ENCODE measurements around the gene AMT.

DNA sequence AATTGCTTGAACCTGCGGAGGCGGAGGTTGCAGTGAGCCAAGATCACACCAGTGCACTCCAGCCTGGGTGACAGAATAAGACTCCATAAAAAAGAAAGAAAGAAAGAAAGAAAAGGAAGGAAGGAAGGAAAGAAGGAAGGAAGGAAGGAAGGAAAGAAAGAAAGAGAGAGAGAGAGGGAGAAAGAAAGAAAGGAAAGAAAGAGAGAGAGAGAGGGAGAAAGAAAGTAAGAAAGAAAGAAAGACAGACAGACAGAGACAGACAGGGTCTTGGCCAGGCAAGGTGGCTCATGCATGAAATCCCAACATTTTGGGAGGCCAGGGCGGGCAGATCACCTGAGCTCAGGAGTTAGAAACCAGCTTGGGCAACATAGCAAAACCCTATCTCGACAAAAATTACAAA is 31.3 kb upstream of the AMT start:
- TF ChIP-seq POLR2A (IDR thresholded peaks at IDR 0.05; ENCODE audit: low read length) = no peak
- TF ChIP-seq RCOR1 (IDR thresholded peaks at IDR 0.05; ENCODE audit: low read depth, low read length) = no peak
- TF ChIP-seq HOXA7 (CRISPR knock-in tag; IDR thresholded peaks at IDR 0.05) = no peak
- no peak for TF ChIP-seq HOXB5 (CRISPR knock-in tag; IDR thresholded peaks at IDR 0.05)
- TF ChIP-seq EP300 (IDR thresholded peaks at IDR 0.05) = no peak
- TF ChIP-seq, protein P1, sequence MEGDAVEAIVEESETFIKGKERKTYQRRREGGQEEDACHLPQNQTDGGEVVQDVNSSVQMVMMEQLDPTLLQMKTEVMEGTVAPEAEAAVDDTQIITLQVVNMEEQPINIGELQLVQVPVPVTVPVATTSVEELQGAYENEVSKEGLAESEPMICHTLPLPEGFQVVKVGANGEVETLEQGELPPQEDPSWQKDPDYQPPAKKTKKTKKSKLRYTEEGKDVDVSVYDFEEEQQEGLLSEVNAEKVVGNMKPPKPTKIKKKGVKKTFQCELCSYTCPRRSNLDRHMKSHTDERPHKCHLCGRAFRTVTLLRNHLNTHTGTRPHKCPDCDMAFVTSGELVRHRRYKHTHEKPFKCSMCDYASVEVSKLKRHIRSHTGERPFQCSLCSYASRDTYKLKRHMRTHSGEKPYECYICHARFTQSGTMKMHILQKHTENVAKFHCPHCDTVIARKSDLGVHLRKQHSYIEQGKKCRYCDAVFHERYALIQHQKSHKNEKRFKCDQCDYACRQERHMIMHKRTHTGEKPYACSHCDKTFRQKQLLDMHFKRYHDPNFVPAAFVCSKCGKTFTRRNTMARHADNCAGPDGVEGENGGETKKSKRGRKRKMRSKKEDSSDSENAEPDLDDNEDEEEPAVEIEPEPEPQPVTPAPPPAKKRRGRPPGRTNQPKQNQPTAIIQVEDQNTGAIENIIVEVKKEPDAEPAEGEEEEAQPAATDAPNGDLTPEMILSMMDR (IDR thresholded peaks at IDR 0.05) = no peak
- TF ChIP-seq HDAC2 (IDR thresholded peaks at IDR 0.05) = no peak
- TF ChIP-seq MAZ (IDR thresholded peaks at IDR 0.05; ENCODE audit: borderline replicate concordance, low read depth, low read length) = no peak
- TF ChIP-seq JUN (IDR thresholded peaks at IDR 0.05) = no peak
- TF ChIP-seq TP53 (CRISPR knock-in tag; IDR thresholded peaks at IDR 0.05) = no peak
- TF ChIP-seq CEBPB (IDR thresholded peaks at IDR 0.05) = no peak
- no peak for TF ChIP-seq NR3C1 (IDR thresholded peaks at IDR 0.05)

Data from A549 (cell line).